Measurements from ENCODE around the gene IST1.
A peak's percentile ranks its signal among the peaks of the same experiment; 100 is the strongest.

The IST1 gene

GRCh38 chr16:71920658-71921057 is 25.3 kb downstream of the IST1 start:
- DNase-seq, result no peak

DNA sequence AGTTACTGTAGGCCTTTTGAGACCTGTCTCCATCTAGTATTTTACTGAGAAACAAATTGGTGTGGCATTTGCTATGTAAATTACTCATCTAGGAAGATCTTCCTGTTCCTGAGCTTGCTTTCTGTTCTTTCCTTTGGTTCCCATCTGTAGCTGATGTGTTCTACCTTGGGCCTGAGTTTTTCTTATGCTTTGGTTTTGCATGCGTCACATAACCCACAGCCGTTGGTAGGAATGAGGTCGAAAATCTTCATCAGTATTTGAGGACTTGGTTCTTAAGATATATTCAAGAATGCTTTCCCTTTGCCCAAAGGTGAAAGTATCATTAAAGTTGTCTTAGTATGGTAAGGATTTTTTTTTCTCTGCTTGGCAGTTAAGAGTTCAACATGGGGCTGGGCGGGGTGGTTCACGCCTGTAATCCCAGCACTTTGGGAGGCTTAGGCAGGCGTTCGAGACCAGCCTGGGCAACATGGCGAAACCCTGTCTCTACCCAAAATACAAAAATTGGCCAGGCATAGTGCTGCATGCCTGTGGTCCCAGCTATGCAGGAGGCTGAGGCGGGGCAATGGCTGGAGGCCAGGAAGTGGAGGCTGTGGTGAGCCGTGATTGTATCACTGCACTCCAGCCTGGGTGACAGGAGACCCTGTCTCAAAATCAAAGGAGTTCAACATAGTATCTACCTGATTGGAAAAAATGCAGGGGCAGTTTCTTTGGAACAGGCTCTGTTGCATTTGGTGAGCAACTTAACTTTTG is 28.8 kb downstream of the IST1 start:
- DNase-seq, result no peak

DNA sequence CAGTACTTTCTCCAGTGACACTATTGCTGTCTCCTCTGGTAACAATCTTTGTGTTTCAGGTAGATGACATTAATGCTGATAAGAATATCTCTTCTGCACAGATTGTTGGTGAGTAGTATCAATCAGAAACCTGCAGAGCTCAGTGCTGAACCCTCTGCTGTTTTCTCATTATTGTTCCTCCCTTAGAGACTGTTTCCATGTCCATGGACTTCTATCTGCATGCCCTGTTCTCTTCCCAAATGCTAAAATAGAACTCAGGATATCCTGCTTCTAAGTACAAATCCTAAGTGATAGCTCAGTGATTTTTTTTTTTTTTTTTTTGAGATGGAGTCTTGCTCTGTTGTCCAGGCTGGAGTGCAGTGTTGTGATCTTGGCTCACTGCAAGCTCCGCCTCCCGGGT is 29.4 kb downstream of the IST1 start:
- DNase-seq, result no peak

DNA sequence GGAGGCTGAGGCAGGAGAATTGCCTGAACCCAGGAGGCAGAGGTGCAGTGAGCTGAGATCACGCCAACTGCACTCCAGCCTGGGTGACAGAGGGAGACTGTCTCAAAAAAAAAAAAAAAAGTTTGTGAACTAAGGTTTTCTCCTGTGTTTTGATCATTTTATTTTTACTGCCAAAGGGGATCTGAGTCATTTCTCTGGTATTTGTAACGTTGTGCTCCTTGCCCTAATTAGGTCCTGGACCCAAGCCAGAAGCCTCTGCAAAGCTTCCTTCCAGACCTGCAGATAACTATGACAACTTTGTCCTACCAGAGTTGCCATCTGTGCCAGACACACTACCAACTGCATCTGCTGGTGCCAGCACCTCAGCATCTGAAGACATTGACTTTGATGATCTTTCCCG is 32.1 kb downstream of the IST1 start:
- no peak for DNase-seq

DNA sequence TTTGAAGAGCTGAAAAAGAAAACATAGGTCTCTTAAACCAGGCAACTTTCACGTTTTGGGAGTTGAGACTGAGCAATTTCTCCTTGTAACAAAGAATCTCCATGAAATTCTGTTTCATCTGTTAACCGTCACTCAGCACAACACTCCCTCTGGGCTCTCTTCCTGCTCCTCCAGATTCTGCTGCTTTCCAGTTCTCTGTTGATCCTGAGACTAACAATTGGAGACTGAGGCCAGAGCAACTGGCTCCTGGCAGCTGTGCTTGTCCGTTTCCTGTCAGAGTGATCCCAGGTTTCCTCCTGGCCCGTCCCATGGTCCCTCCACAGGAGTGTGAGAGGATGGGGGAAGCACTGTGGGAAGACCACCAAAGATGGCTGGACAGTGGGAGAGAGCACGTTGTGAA is 32.5 kb downstream of the IST1 start:
- no peak for DNase-seq

GRCh38 chr16:71929048-71929447 is 33.7 kb downstream of the IST1 start:
- DNase-seq, result no peak

DNA sequence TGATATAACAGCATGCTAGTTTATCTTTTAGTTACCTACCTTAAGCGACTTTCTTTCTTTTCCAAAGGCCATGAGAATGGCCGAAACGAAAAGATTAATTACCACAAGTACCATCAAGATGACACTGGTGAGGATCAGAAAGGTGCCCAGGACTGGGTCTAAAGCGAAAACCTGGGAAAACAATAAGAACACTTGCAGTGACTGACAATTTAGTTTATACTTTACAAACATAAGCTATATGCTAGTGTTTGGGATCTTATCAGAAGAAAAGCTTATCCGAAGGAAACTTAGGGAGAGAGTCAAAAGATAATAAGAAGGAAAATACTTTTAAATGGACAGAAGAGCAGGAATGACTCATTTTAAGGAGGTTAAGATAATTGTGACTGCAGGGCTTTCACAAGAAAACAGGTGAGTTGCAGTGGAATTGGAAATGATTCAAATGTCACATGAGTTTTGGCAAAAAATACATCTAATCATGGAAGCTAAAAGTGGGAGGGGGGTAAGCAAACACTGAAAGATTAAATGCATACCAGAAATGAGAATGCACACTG is 34.8 kb downstream of the IST1 start:
- no peak for DNase-seq

DNA sequence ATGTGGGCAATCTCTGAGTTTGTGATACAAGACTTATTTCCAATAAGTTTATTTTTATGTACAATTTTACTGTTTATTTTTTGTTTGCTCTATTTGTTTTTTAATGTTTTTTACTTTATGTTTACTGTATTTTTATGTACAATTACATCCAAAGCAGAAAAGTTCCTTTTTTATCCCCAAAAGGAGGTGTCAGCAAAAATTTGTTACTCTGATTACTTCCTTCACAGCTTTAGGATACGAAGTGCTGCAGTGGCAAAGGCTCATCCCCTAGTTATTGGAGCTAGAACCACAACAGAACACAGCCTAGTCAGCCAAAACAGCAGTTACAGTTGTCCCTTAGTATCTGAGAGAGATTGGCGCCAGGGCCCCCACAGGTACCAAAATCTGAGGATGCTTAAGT is 35.7 kb downstream of the IST1 start:
- DNase-seq, result no peak

- no peak for DNase-seq
Observed at GRCh38 chr16:71931599-71931998, 36.3 kb downstream of the IST1 start.

DNA sequence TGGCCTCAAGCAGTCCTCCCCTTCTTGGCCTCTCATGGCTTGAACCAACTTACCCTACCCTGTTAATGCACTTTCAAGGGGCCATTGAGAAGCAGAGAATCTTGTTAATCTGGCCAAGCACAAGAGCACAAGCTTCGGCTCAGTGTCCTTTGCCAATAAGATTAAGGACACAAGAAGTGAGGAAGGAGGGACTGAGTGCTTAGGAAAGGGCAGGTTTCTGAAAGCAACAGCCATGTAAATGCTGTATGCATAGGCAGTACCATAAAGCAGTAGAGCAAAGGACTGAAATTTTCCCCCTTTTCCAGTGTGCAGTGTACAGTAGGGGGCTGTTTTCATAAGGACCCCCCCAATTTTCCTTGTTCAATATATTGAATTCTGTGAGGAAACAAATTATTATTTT is 37.7 kb downstream of the IST1 start:
- no peak for DNase-seq

DNA sequence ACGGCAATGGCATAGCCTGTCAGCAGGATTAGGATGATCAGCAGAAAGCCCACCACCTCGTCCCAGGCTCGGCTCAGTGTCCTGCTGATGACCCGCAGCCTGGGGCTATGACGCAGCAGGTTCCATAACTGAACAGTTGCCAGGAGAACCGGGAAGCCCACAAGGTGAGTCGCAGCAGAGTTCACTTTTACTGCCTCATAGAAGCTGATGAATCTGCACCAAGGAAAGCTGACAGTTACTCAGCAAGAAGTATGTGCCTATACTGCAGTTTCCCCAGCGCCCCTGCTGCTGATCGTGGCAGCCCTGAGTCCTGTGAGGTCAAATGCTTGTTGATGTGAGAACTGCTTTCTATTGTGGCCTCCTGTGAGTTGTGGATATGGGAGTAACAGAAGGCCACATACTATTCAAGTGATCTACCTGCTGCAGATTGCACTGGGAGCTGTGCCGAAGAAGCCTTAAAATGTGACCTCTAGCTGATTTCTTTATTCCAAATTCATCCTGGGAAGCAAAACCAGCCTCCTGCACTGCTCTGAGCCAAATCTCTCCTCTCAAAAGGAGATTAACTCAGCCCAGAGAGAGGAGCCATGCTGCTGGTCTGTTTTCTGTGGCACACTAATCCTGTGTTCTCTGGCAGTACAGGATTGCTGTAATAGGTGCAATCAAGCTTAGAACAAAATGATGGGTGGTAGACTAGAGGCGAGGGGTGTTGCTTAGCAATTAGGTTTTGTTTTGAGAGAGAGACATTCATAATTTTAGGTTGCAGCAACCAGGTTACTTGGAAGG is 38.8 kb downstream of the IST1 start:
- DNase-seq, result no peak

DNA sequence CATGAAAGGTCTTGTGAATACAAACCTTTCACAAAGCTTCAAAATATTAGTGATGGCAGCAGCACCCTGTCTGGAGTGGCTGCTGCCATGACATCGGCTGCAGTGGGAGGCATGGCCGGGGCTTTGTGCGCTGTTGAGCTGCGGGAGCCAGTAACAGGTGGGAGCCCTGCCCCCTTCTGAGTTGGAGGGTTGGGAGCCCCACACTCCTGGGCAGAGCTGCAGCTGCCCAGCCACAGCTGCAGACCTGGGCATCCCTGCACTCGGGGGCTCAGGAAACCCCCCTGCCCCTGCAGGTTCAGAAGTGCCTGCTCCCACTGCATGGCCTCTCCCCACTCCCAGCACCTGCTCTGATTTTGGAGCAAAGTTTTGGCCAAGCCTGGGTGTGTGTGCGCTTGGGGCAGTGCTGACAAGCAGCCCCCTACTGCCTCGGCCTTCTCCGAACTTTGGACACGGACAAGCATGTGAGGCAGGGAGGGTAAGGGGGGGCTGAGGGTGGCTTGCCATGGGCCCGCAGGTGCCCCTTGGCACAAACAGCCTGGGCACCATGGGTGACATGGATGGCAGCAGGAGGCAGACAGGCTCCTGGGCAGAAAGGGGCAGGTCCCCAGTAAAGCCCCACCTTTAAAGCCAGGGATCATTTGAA is 42.7 kb downstream of the IST1 start:
- no peak for DNase-seq

DNA sequence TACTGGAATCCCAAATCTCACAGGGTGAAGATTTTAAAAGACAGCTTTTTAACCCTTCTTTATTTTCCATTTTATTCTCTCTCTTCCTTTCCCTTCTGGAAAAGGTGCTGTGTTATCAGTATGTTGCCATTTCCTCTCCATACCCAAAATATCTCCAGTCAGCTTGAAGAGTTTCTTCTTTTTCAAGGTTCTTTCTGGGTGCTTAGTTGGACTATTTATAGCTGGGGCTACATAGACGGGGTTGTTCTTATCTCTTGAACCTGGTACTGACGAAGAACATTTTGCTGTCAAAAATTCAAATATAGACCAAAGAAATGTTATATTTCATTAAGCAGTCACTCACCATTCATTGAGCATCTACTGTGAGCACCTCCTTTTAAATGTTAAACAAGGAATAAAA is 48.6 kb downstream of the IST1 start:
- no peak for DNase-seq

GRCh38 chr16:71945616-71946015 is 50.3 kb downstream of the IST1 start:
- no peak for DNase-seq

DNA sequence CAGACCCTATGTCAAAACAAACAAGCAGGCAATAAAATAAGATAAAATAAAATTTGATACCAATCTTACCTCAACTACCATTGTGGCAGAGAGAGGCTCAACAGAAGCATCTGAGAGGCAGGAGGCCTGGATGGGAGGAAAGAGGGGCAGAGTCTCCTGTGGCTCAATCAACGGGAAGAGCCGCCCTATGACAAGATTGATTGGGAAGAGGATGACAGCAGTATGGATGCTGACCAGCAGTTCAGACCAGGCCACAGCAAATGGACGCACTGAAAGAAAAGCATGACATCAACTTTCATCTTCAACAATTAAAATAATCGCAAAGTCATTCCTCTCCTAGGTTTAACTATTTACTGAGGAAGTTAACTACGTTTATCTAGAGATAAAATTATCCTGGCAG is 57.5 kb downstream of the IST1 start:
- no peak for DNase-seq

- DNase-seq, result no peak
Observed at GRCh38 chr16:71954180-71954579, 58.8 kb downstream of the IST1 start.

DNA sequence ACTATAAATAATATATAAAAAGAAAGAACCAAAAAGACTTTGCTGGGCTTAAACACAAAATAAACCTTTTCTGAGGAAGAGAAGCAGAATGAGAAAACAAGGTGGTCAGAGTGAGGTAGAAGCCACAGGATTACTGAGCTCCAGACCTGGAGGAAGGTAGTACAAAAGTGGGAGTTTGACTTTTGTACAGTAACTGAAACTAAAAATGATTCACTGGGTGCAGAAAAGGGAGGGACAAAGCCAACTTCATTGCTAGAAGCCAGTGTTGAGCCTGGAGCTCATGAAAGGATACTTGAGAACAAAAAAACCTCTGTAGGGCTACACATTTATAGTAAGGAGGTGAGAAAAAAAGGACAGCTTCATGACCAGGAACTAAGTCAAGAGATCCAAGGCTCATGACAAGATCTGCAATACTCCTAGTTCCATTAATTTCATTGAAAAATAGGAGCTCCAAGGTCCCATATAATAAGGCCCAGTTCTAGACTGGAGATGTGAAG is 59.4 kb downstream of the IST1 start:
- DNase-seq, result no peak

GRCh38 chr16:71956486-71956885 is 61.2 kb downstream of the IST1 start:
- DNase-seq, result no peak

DNA sequence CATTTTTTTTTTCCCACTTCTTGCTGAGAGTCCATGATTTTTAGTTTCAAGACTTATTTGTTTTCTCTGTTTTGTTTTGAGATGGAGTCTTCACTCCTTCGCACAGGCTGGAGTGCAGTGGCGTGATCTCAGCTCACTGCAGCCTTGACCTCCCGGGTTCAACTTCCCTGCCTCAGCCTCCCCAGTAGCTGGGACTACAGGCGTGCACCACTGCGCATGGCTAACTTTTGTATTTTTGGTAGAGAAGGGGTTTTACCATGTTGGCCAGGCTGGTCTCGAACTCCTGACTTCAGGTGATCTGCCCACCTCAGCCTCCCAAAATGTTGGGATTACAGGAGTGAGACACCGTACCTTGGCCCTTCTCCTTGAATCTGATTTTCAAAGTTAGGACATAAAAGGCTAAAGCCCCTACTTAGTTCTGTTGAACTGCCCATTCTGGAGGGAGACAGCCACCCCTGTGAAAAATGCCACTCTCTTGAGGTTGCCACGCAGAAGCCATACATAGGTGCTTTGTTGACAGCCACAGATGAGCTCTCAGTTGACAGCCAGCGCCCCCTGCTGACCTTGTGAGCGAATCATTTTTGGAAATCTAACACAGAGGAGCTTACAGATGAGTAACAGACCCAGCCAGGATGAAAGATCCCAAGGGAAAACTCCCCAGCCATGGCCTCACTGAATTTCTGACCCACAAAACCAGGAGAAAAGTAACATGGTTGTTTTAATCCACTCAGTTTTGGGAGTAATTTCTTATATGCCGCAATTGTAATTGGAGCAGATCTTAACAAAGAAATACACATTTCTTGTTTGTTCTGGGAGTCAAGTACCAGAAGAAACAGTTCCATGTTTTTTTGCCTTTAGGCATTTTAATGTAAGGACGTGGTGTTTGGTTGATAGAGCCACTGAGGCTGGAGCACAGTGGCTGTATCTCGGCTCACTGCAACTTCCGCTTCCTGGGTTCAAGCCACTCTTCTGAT is 66.0 kb downstream of the IST1 start:
- DNase-seq, result peak; percentile 18

GRCh38 chr16:71963125-71963875 is 68.0 kb downstream of the IST1 start:
- DNase-seq, result no peak

GRCh38 chr16:71965223-71965622 is 69.9 kb downstream of the IST1 start:
- DNase-seq, result no peak

GRCh38 chr16:71966932-71967331 is 71.6 kb downstream of the IST1 start:
- DNase-seq, result no peak

Data from DMS79 treated with DMSO at 0.1 percent for 48 hours (cell line).